GM21576 (cell line): Measurements from ENCODE around the gene L3MBTL3.

Experiments
- ATAC-seq: cut with Tn5 transposase; IDR thresholded peaks from one replicate; pipeline ENCODE4 v1.9.1; 2021; ENCODE audit warnings: mild to moderate bottlenecking, moderate library complexity; ENCODE audit not compliant: unreplicated experiment

L3MBTL3 gene

DNA sequence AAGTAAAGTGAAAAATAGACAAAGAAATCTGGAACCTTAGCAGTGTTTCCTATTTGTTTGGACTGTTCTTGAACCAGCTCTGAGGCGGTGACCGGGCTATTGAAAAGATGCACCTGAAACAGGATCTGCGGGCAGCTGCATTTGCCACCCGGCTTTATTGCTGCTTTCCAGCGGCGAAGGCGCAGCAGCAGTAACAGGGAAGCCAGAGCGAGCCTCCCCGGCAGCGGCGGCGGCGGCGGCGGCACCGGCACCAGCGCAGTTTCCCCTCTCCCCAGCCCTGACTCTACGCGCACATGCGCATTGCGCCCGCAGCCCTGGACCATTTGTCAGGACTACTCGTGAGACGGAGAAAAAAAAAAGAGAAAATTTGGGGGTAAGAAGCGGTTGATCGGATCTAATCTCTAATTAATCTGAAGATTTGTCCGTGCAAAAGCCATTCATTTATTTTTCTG lies at the start of gene L3MBTL3:
L3MBTL3 (plus strand) TSS at position 290 of the 452 bp plus-strand sequence. CDS start 24,119 bp downstream, outside the sequence.
- ATAC-seq: peak; percentile 70

DNA sequence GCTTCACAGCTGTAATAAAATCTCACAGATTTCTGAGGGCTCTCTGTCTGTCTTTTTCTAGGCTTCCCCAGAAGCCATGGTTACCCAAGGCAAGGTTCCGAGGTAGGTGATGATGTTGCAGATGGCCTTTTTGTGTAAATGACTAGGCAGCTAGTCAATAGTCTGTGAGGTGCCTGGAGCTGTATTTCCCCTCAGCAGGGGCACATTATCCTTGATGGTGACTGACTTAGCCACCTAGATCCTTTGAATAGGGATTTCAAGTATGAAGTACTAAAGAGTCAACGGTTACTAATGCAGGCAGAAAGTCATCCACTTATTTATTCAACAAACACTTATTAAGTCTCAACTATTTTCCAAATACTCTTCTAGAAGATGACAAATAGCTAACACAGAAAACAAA lies 49.3 kb upstream of the L3MBTL3 start:
- ATAC-seq: no peak

DNA sequence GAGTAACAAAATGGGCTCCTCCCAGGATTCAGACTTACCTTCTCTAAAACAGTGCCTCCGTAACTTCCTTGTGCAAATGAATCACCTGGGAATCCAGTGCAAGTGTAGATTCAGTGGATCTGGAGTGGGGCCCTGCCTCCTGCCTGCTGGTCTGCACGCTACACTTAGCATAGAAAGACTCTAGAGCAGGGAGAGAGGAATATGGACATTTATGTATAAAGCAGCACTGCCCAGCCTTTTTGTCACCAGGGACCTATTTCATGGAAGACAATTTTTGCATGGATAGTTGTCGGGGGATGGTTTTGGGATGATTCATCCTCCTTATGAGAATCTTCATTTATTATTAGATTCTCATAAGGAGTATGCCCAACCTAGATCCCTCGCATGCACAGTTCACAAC lies 42.3 kb upstream of the L3MBTL3 start:
- ATAC-seq: no peak

DNA sequence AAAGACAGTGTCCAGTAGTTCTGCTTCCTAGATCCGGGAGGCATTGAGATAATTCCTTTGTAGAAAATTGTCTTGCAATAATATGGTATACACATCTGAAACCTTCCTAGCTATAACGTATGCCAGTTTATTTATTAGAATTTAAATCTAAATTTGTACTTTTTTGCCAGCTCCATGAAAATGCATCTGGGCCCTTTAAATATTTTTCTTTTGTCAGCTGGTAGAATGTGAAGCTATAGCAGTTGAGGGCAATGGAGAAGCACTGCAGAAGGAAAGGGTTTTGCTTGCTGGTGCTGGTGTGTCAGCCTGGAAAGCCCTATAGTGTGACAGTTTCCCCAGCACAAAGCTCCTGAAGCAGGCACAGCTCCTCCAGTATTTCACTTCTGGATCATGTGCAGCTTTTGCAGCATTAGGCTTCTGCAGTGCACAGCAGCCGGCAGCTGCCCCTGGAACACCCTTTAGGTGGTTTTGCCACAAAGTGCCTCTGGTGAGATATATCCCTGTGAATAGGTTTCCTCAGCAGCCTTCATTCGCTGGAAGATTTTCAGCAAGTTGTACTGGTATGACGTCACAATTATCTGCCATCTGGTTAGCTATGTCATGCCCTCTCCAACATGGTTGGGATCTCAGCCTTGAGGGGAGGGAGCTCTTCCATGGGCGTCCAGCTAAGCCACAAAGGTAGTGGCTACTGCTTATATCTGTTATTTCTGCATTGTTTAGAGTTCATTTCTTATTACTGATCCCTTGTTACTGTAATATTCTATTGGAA lies 40.0 kb upstream of the L3MBTL3 start:
- no peak for ATAC-seq

DNA sequence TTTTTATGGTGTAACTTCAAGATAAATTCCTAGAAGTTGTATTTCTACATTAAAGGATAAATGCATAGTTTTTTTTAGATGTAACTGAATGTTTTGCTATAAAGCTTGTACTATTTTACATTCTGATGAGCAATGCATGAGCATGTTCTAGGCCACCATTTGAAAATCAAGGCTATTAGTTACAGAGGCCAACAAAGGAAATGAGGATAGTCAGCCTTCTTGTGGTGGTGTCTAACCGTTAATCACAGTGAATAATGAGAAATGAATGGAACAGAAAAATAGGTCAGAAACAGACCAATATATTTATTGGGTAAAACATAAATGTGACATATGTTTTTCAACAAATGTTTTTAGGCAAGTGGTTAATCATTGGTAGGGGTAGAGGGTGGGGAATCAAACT lies 37.6 kb upstream of the L3MBTL3 start:
- no peak for ATAC-seq

DNA sequence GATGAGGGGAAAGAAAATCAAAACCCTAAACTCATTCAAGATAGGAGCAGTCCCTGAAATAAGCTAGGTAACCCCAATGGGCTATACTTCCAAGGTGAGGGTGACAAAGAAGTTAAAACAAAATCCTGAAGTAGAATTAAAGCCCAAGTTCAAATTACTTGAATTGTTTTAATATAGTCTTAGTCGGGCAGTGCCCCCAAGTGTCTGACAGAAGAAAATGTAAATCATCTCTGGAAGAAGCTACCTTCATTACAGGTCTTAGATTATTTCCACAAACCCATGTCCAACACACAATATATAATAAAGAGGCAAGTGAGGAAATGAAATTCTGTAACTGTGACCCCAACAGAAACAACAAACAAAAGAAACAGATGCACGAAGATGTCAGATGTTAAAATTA lies 36.8 kb upstream of the L3MBTL3 start:
- ATAC-seq: no peak

DNA sequence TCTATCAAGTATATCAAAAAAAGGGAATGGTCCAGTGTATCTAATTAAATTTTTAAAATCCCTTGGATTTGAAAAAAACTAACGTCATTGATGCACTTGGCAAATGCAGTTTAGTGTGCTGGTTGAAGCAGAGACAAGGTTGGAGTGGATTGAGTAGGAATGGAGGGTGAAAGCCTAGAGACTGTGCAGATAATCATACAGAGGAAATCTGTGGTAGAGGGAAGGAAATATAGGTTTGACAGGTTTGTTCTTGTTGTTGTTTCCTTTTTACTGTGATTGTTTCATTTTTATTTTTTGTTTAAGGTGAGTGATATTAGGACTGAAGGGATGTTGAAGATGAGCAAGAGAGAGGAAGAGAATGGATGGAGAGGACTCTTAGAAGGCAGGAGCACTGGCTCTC lies 29.0 kb upstream of the L3MBTL3 start:
- no peak for ATAC-seq

DNA sequence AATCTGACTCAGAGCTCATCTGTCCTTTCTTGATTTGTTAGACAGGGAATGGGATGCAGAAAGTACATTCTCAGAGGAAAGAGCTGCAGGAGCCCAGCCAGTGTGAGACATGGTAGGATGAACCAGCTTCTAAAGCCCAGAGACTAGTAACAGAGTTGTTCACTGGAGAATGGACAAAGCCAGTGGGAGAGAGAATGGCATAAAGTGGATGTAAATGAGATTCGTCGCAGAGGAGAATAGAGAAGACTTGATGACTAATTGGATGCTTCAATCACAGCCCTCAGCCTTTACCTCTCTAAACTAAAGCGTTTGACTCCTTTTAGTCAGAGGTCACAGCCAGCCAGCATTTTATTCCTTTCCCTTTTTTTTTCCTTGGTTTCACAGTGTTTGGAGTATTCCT lies 25.5 kb upstream of the L3MBTL3 start:
- ATAC-seq: no peak

DNA sequence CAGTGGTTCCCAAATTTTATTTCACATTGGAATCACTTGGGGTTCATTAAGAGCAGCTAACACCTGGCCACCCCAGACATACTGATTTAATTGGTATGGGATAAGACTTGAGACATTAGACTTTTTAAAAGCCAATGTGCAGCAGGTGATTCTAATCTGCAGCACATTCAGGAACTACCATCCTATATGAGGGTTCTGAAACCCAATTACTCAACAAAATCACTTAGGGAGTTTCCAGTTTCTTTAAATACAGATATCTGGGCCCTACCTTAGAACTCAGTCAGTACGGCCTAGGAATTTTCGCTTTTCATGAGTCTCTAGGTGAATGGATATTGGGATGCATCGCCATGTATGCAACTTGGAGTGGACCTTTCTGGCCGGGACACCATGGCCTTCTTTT lies 24.0 kb upstream of the L3MBTL3 start:
- ATAC-seq: no peak

DNA sequence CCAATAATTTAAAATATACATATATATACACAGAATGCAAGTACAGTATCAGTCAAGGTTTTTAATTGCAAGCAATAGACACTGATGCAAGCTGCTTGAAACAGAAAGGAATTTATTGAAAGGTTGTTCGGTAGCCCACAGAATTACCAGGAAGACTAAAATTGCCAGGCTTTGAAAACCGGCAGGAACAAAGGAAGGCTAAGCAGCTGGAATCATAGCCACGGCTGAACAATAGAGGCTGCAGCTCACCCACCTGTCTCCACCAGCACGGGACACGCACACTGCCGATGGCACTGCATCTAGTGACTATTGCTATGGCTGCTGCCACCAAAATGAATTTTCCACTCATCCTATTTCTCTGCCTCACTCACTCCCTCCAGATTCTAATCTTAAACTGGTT lies 22.0 kb upstream of the L3MBTL3 start:
- ATAC-seq: no peak

DNA sequence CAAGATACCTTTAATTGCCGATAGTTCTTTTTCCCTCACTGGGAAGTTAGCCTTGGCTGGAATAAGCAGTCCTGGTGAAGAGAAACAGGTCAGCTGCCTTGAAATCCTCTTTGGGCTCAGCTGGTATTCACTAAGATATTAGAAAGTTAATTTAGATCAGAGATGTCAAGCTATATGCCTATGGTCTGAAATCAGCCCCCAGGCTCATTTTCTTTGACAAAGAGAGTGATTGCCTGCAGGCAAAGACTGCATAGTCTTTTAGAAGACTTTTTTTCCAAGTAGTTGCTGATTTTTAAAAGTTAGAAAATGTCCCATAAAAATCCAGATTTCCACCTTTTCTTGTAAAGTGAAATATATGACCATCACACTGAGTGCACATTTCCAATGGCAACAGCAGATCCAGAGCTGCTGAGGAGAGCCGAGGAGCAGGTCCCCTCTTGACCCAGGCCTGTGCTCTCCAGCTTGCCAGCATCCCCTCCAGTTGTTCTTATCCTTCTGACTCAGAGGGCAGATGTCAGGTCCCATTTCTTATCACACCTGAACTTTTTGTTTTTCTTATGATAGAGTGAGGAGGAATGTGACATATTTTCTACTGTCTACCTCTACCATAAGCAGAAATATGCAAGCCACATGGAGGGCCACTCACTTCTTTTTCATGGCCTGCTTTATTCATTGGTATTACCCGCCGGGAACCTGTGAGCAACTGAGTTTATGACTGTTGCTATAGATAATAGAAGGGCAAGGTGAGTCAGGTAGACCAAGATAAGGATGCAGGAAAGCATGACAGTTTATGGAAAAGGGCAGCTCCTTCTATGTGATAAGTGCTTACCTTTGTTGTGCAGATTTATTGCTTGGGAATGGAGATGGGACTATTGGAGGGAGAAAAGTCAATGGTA lies 17.6 kb upstream of the L3MBTL3 start:
- ATAC-seq: no peak

DNA sequence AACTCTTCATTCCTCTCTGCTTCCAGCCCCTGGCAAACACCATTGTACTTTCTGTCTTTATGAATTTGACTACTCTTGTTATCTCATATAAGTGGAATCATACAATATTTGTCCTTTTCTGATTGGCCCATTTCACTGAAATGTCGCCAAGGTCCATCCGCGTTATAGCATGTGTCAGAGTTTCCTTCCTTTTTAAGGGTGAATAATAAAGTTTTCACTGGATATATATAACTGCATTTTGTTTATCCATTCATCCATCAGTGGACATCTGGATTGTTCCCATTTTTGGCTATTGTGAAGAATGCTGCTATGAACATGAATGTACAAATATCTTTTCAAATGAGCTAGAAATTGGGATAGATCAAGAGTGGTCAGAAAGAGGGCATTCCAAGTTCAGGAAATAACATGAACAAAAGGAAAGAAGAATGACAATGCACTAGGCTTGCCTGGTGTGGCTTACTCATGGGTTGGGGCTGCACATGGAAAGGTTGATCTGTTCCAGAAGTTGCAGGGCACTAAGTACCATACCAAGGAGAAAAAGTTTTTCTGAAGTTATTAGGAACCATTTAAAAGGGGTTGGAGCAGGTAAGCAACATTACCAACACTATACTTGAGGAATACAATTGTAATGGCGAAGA lies 10.0 kb upstream of the L3MBTL3 start:
- ATAC-seq: no peak

DNA sequence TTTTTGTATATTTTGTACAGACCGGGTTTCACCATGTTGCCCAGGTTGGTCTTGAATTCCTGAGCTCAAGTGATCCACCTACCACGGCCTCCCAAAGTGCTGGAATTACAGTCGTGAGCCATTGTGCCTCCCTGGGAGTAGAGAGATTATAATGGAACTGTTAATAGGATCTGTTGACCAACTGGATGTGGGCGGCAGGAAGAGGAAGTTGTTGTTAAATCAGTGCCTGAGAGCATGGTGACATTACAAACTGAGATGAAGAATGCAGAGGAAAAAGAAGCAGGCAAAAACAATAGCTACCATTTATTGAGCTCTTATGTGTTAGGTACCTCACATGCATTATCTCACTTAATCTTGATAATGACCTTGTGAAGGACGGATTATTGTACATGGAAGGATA lies 9.2 kb upstream of the L3MBTL3 start:
- ATAC-seq: no peak

DNA sequence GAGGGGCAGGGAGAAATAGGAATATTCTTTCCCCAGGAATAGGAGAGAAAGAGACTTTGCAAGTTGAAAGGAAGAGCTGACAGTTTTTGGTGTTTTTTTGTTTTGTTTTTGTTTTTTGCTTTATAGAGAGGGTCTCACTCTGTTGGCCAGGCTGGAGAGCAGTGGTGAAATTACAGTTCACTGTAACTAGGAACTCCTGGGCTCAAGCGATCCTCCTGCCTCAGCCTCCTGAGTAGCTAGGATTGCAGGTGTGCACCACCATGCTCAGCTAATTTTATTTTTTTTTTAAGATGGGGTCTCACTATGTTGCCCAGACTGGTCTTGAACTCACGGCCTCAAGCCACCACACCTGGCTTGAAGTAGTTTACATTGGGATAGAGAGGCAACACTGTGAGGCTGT lies 8.0 kb upstream of the L3MBTL3 start:
- no peak for ATAC-seq

DNA sequence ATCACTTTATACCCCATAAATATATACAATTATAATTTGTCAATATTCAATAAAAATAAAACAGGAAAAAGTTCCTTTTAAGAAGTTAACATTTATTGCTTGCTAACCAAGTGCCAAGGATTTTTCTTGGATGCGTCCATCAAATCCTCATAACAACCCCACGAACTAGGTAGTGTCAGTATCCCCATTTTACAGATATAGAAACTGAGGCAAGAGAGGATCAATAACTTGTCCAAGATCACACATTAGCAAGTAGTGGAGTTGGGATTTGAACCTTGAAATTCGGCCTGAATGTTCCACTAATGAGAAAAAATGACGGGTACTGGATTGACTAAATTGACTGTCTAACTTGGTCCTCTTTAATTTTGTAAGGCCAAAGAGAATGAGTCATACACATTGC lies 5.7 kb upstream of the L3MBTL3 start:
- ATAC-seq: no peak

DNA sequence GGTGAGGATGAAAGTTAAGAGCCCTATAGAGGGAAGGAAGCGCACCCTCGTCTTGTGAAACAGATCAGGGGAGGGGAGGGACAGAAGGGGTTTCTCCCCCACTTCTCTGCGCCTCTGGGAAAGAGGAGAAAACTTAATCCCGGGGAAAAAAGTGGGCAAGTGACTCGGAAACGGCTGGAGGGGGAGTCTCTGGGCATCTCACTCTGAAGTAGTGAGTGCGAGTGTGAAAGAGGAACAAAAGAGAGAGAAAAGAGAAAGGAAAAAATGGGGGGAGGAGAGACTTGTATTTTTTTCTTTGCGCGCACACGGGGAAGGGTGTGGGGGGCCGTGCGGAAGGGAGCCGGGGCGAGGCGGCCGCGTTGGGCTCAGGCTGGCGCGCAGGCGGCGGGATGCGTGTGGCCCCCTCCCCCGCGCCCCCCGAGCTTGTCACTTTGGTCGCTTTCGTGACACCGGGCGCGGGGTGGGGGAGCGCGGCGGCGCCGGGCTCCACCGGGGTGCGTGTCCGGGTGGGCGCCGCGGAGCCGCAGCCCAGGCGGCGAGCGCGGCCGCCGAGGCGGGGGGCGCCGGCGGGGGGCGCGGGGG lies 454 bp downstream of the L3MBTL3 start:
- ATAC-seq: peak; percentile 33

DNA sequence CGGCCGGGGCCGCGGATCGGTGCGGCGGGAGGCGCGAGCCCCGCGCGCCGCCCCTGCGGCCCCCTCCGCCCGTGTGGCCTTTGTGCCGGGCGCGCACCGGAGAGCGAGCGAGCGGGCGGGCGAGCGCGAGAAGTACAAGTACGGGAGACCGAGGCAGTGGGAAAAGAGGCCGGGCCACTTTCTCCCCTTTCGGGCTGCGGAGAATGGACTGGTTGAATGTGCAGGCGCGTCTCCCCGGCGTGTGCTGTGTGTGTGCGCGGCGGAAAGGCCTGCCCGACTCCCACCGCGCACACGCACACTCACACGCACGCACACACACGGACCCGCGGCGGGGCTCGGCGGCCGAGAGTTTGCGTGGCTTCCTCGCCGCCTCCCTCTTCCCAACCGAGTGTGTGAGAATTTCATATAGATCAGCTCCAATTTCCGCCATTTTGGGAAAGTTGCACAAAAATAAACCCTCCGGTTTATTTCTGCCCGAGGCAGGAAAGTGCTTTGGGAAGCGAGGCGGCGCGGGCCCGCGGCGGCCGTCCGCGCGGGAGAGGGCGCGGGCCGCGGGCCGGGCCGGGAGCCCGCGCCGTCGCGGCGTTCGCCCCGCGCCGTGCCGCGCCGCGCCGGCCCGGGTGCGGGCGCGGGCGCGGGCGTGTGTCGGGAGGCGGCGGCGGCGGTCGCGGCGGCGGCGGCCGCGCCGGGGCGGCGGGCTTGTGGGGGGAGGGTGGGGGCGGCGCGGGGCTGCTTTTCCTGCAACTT lies 1.1 kb downstream of the L3MBTL3 start:
- peak; percentile 17 for ATAC-seq

DNA sequence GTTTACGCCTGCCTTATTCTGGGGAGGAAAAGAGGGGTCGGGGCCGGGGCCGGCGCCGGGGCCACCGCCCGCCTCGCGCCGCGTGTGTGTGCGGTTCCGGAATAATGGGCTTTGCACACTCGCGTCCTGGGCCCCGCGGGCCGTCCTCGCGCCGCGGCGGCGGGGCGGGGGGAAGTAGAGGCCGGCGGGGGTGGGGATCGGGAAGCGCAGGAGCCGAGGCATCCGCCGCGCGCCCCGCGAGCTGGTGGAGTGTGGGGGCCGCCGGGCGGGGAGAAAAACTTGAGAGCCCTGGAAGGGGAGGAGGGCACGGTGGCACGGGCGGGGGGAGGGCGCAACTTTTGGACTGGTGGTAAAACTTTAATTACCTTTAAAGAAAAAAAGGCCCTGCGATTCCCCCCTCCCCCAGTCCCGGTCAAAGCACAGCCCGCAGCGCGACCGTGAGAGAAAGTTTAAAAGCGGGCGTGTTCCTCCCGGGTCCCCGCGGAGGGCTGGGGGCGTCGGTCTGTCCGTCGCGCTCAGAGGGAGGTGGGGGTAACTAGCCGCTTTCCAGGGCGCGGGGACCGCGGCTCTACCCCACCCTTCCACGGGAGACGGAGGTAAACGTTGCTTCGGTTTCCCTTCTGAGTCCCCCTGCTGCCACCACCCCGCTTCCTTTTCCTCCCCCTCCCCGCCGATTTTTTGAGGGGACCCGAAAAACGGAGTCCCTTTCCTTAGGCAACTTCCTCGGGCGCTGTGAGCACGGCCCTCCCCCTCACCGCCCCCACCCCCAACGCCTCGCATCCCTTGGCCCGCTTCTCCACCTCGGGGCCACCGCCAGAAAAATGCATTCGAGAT lies 1.9 kb downstream of the L3MBTL3 start:
- ATAC-seq: no peak

DNA sequence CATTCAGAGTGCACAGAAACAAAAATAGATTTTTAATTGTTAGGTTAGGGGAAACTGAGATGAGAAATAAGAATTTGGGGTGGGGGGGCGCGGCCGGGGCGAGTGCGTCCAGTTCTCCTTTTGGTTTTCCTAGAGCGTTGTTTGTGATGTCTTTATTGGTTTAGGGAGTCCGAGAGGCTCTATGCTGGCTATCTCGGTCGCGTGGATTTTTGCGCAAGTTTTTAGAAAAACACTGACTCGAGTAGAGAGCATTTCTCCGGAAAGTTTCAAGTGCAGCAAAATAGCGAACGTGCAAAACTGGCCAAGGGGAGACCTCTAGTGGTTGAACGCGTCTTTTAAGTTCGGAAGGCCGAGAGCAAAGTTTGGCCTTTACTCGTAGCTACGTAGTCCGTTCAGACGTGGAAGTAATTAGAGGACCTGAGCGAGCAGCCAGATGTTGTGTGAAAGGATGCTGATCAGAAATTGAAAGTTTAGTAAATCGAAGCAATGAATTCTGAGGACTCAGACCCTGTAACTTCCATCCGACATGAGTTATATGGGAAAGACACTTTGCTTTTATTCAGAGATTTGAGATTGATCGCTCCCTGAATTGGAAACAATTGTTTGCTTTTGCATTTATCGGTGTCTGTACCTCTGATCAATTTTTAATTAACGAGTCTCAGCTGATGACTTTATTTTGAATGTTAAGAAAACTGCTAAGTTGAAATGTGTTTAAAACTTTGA lies 2.7 kb downstream of the L3MBTL3 start:
- peak; percentile 60 for ATAC-seq
